Measurements from ENCODE around the gene ZBTB46. TPM values are rescaled to one million over a fixed set of nuclear protein-coding genes. Genes with fewer than 3 reads are reported as not detected.

The ZBTB46 gene
- total RNA-seq, 1 experiment from 2014 or later = 9.5 TPM

- Mint-ChIP-seq H3K27me3 (ENCODE audit: insufficient read depth, unreplicated experiment) (peaks cover 9% of the 10 kb centered on the region), H3K4me3 (ENCODE audit: unreplicated experiment) (peak overlapping the region; percentile 66), H3K9me3 (ENCODE audit: unreplicated experiment) (no peaks in the 10 kb centered on the region), H3K27ac (ENCODE audit: unreplicated experiment) (no peak overlapping the region), H3K4me1 (ENCODE audit: low read depth, unreplicated experiment) (peaks cover 23% of the 10 kb centered on the region), H3K36me3 (ENCODE audit: insufficient read depth, unreplicated experiment) (peaks cover 11% of the 10 kb centered on the region)
- TF ChIP-seq CTCF (IDR thresholded peaks at IDR 0.05; ENCODE audit: insufficient read depth in 1 of 2, low read depth in 1 of 2, low read length in 1 of 2, severe bottlenecking in 1 of 2, unreplicated experiment in 1 of 2) = no peak
- peaks cover 36% of the 10 kb centered on the region for H3K4me1 ChIP-seq
- peak overlapping the region; percentile 59 for H3K4me3 ChIP-seq (ENCODE audit: low read depth, low read length)
- ChIA-PET POLR2A (no interaction called here), CTCF (no interaction called here)
- H3K27me3 ChIP-seq (replicated peaks; ENCODE audit: control insufficient read depth, insufficient read depth, low read length) = peaks cover 11% of the 10 kb centered on the region
- no peak for DNase-seq
- BruUV-seq (replicated peaks) = no TSS peak
- H3K9me3 ChIP-seq = no peaks in the 10 kb centered on the region
- intact Hi-C loops (cut with micrococcal nuclease; ENCODE audit: unreplicated experiment) = no loop called here
- no peaks in the 10 kb centered on the region for H3K36me3 ChIP-seq (ENCODE audit: control insufficient read depth, insufficient read depth, low read length)
Measured at GRCh38 chr20:63831646-63831992, 555 bp upstream of the ZBTB46 start.

- H3K27me3 ChIP-seq (replicated peaks; ENCODE audit: control insufficient read depth, insufficient read depth, low read length) = peaks cover 11% of the 10 kb centered on the region
- H3K9me3 ChIP-seq = no peaks in the 10 kb centered on the region
- H3K4me3 ChIP-seq (ENCODE audit: low read depth, low read length) = peak overlapping the region; percentile 59
- ChIA-PET CTCF (interaction anchor here (0.6 kb wide), 1 partner anchor 88 kb away, joined by 3 read pairs; no protein-coding TSS in a partner anchor), POLR2A (no interaction called here)
- Mint-ChIP-seq H3K4me1 (ENCODE audit: low read depth, unreplicated experiment) (peaks cover 17% of the 10 kb centered on the region), H3K9me3 (ENCODE audit: unreplicated experiment) (no peaks in the 10 kb centered on the region), H3K36me3 (ENCODE audit: insufficient read depth, unreplicated experiment) (peaks cover 6% of the 10 kb centered on the region), H3K4me3 (ENCODE audit: unreplicated experiment) (peak overlapping the region; percentile 71), H3K27me3 (ENCODE audit: insufficient read depth, unreplicated experiment) (peaks cover 9% of the 10 kb centered on the region), H3K27ac (ENCODE audit: unreplicated experiment) (no peak overlapping the region)
- TF ChIP-seq CTCF (IDR thresholded peaks at IDR 0.05; ENCODE audit: insufficient read depth in 1 of 2, low read depth in 1 of 2, low read length in 1 of 2, severe bottlenecking in 1 of 2, unreplicated experiment in 1 of 2) = no peak
- no peak for DNase-seq
- BruUV-seq (replicated peaks) = no TSS peak
- H3K36me3 ChIP-seq (ENCODE audit: control insufficient read depth, insufficient read depth, low read length) = no peaks in the 10 kb centered on the region
- peaks cover 32% of the 10 kb centered on the region for H3K4me1 ChIP-seq
- intact Hi-C loops (cut with micrococcal nuclease; ENCODE audit: unreplicated experiment) = no loop called here
Measured at GRCh38 chr20:63829945-63830835, 874 bp downstream of the ZBTB46 start.

- no peak for TF ChIP-seq CTCF (IDR thresholded peaks at IDR 0.05; ENCODE audit: insufficient read depth in 1 of 2, low read depth in 1 of 2, low read length in 1 of 2, severe bottlenecking in 1 of 2, unreplicated experiment in 1 of 2)
- Mint-ChIP-seq H3K4me1 (ENCODE audit: low read depth, unreplicated experiment) (peaks cover 10% of the 10 kb centered on the region), H3K9me3 (ENCODE audit: unreplicated experiment) (no peaks in the 10 kb centered on the region), H3K27ac (ENCODE audit: unreplicated experiment) (no peak overlapping the region), H3K36me3 (ENCODE audit: insufficient read depth, unreplicated experiment) (peaks cover 6% of the 10 kb centered on the region), H3K27me3 (ENCODE audit: insufficient read depth, unreplicated experiment) (peaks cover 9% of the 10 kb centered on the region), H3K4me3 (ENCODE audit: unreplicated experiment) (peak overlapping the region; percentile 71)
- no peaks in the 10 kb centered on the region for H3K9me3 ChIP-seq
- H3K4me3 ChIP-seq (ENCODE audit: low read depth, low read length) = peak overlapping the region; percentile 59
- TSS peak; percentile 45 for BruUV-seq (replicated peaks)
- H3K27me3 ChIP-seq (replicated peaks; ENCODE audit: control insufficient read depth, insufficient read depth, low read length) = peaks cover 11% of the 10 kb centered on the region
- H3K4me1 ChIP-seq = peaks cover 27% of the 10 kb centered on the region
- no peak for DNase-seq
- POLR2A ChIA-PET = interaction anchor here (0.6 kb wide), 1 partner anchor 146 kb away, joined by 3 read pairs; no protein-coding TSS in a partner anchor
- CTCF ChIA-PET = interaction anchor here (0.6 kb wide), 1 partner anchor 88 kb away, joined by 3 read pairs; no protein-coding TSS in a partner anchor
- intact Hi-C loops (cut with micrococcal nuclease; ENCODE audit: unreplicated experiment) = no loop called here
- no peaks in the 10 kb centered on the region for H3K36me3 ChIP-seq (ENCODE audit: control insufficient read depth, insufficient read depth, low read length)
Measured at GRCh38 chr20:63829603-63829944, 1.5 kb downstream of the ZBTB46 start.

Data from Caco-2 (cell line).